HG03558 (cell line): ENCODE data around the gene CARD16.
"Not testable (repeated sequence)": the region's sequence is repeated elsewhere in the genome, so short reads cannot be mapped to it uniquely, and the experiment has no call there.

Experiments used
- ATAC-seq: cut with Tn5 transposase; IDR thresholded peaks from one replicate; pipeline ENCODE4 v1.9.1; 2021; ENCODE audit warnings: moderate number of reproducible peaks; ENCODE audit not compliant: unreplicated experiment; ENCODE audit errors: extremely low read depth

The CARD16 gene

DNA sequence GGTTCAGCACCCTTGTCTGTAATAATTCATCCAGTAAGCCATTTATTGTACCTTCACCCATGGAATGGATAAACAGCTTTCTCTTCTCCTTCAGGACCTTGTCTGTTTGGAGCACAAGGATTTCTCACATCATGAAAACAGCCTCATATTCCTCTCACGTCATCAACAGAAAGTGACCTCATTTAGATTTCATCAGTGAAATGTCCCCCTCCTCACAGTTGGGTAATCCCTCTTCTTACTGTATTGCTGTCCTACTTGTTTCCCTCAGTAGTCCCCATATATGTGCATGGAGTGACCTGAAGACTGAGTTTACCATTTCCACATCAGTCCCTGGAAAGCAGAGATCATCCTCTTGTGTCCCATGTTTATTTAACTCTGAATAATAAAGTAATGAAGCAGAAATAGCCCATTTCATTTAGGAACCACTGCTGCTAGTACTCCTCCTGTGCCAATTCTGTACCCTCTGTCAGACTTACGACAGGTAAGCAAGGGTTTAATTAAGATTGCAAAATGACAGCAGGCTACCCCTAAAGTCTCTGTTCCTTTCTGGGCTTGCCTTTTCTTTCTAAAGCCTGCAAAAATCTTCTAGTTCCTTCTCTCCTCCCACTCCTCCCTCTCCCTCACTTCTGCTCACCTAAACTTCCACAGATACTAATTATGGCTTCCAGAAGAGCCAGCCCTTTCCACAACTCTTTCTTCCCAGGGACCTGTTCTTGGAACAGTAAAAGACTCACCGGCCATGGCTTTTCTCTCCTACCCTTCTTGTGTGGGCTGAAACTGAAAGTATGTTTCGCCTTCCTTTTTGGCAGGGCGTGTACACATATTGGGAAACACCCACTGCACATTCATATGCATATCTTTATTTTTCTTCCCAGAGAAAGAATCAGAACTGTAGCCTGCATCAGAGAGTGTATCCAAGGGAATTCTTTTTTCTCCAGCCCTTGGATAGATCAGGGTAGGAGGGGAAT lies at the start of gene CARD16:
Gene CARD16, minus strand, starts transcription at position 779 of the 968 bp plus-strand sequence. Its CDS starts 38 bp downstream, at position 741.
- peak; percentile 99 for ATAC-seq

DNA sequence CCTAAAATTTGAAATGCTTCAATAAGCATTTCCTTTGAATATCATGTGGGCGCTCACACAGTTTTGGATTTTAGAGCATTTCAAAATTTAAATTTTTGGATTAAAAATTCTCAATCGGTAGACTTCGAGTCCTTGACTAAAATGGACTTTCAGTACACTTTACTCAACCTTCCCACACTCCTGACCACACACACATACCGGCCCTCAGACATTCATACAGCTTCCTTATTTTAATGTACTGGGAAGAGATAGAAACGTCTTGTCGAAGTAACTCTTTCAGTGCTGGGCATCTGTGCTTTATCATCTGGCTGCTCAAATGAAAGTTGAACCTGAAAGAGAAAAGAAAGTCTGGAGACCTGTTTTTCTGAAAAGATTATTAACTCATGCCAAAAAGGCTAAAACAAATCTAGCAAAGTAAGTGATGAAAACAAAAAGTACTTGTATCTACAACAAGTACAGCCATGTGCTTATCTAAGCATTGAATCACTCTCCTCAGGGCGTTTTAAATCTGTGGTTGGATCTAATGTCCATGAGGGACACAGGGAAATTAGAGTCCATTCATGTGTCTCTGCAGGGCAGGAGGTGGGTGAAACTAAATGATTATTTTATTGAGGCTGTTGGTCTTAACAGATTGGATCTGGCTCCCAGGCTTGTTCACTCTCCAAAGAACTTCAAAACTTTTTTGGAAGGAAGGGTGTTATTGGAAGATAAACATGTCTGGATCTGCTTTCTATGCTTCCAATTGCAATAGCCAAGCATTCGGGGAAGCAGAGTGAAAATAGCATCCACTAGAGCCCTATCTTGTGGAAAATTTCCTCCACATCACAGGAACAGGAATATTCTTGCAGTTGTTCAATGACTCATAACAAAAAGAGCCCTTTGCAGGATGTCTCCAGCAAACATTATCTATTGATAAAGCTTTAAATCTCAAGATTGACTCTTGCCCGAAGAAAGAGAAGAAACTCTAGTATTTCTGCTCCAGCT lies 47.4 kb upstream of the CARD16 start:
- ATAC-seq: no peak

GRCh38 chr11:105081412-105082150 lies 36.4 kb upstream of the CARD16 start:
- ATAC-seq: no peak

DNA sequence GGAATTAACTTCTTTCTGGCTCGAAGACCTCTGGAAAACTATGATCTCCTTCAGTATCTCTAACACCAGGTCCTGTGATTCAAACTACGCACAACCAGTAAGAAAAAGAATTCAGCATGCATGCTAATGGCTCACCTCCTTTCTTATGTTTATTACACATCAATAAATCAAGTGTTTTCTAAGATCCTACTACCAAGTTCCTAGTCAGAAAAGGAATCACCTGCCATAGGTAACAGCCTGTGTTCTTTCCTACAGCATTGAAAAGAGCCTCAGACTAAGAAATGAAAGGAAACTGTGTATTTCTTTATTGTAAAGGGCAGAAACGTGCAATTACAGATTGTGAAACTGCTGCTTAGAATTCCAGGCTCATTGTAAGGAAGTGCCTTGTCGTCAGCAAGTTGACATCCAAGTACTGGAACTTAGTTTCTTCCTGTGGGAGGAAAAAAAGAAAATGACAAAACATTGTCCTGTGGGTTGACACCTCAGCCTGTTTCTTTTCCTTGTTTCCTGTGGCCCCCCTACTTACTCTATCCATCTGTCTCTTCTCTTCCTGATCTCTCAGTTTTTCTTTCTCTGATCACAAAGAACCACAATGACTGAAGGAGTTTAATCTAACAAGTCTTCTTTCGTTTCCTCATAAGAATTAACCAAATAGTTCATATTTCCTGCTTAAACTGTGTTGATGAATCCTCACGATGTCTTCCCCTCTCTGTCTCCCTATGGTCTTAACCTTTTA lies 35.2 kb upstream of the CARD16 start:
- ATAC-seq: not testable (repeated sequence)

GRCh38 chr11:105078283-105078682 lies 33.1 kb upstream of the CARD16 start:
- no peak for ATAC-seq

- ATAC-seq: not testable (repeated sequence)
Observed at GRCh38 chr11:105077141-105077790, 32.1 kb upstream of the CARD16 start.

DNA sequence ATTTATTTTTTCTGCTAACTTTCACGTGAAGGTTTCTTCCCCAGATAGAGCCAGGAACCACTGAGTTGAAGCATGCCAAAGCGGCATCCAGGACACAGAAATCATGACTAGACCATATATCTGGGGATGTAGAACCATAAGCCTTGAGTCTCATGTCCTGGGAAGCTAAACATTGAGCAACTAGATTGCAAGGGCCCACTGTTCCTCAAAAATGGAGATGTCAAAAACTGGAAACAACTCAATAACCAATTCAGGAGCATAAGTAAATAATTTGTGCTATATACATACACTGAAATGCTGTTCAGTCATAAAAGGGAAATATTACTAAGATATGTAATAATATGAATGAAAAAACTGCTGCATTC lies 29.0 kb upstream of the CARD16 start:
- ATAC-seq: no peak

- ATAC-seq: no peak
Observed at GRCh38 chr11:105073456-105074165, 28.5 kb upstream of the CARD16 start.

DNA sequence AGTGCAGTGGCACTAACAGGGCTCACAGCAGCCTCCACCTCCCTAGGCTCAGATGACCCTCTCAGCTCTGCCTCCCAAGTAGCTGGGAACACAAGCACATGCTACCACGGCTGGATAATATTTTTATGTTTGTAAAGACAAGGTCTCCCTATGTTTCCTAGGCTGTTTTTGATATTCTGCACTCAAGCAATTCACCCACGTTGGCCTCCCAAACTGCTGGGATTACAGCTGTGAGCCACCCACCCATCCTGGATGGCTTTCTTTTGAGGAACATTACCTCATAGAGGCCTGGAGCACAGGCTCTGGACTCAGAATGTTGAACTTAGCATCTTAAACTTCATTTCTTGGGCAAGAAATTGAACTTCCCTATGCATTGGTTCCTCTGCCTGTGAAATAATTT lies 26.9 kb upstream of the CARD16 start:
- not testable (repeated sequence) for ATAC-seq

DNA sequence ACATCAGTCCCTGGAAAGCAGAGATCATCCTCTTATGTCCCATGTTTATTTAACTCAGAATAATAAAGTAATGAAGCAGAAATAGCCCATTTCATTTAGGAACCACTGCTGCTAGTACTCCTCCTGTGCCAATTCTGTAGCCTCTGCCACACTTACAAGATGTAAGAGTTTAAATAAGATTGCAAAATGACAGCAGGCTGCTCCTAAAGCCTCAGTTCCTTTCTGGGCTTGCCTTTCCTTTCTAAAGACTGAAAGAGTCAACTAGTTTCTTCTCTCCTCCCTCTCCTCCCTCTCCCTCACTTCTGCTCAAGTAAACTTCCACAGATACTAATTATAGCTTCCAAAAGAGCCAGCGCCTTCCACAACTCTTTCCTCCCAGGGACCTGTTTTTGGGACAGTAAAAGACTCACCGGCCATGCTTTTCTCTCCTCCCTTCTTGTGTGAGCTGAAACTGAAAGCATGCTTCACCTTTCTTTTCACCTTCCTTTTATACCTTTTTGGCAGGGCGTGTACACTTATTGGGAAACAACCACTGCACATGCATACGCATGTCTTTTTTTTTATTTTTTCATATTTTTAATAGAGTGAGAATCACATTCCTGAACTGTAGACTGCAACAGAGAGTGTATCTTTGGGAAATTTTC lies 26.1 kb upstream of the CARD16 start:
- ATAC-seq: no peak

DNA sequence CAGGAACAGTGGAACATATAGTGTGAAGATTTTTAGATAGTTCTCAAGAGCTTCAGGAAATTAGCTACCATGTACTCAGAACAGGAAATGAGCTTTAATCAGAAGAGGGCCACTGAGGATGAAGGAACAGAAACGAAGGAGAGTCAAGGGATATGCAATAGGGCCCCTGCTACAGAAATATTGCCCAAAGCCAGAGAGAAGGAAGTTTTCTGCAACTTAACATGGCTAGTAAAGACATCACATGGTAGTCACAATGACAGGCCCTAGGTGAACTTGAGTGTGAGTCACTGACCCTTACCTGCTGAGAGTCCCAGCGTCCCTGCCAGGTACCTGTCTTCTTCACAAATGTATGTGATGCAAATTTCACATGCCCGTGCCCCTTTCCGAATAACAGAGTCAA lies 25.2 kb upstream of the CARD16 start:
- ATAC-seq: no peak

GRCh38 chr11:105069749-105070148 lies 24.6 kb upstream of the CARD16 start:
- ATAC-seq: not testable (repeated sequence)

GRCh38 chr11:105063245-105063941 lies 18.3 kb upstream of the CARD16 start:
- not testable (repeated sequence) for ATAC-seq

DNA sequence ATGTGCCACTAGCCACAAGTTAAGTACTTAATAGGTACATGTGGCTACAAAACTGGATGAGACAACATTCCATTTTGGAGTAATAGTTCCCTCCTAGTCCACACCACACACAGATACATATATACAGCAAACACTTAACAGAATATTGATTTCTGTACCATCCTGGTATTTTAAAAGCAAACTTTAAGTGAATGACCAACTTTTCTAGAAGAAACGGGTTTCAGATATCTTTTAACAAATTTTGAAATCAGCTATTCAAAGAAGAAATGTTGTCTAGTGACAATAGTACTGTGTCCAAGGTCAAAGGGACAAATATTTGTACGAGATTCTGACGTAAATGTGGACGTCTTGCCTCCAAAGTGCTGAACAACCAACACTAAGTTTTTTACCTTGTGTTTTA lies 12.3 kb upstream of the CARD16 start:
- no peak for ATAC-seq

DNA sequence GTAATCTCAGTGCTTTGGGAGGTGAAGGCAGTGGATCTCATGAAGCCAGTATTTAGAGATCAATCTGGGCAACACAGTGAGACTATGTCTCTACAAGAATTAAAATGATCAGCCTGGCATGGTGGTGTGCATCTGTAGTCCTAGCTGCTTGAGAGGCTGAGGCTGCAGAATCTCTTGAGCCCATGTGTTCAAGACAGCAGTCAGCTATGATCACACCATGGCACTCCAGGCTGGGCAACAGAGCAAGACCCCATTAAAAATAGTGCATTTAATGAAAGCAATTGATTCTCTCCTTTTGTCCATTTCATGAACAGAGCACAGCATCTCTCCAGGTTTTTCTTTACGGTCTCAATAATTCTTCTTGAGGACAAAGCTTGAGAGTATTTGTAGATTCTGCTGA lies 11.3 kb upstream of the CARD16 start:
- ATAC-seq: no peak

DNA sequence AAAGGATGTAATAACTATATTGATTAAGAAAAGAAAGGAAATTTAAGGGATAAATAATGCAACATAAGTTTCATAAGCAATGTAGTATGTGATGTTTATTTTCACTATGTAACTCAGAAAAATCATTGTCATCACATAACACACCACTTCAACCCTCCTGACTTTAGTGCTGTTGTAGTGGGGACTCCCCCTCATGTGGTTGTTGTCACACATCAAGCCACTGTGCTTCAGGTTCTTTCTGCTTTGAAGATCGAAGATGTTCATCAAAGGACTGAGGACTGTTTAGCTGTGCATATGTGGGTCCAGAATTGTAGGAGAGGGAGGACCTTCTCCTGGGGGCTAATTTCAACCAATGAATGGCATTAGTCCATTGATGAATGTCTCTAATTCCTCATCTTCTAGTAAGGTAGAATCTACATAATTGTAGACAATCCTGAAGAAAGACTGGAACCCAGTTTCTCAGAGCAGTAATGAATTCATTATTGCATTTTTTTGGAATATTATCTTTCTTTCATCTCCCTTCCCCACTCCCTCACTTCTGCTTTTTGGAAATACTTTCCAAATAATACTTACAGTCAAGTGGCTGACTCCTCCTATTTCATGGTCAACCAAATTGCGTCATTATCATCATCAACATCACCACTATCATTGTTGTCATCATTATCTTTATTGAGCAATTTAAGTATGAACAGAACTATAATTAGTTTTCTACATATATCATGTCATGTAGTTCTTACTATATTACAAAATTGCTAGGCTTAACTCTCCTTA lies 9.8 kb upstream of the CARD16 start:
- no peak for ATAC-seq

GRCh38 chr11:105052487-105052886 lies 7.4 kb upstream of the CARD16 start:
- ATAC-seq: no peak
